Nephron progenitor cell (in vitro differentiated cells): ENCODE data around the gene CACNA1D.

ENCODE experiments used
- DNase-seq: peaks from one replicate; pipeline ENCODE4 v3.0.0; 2021
- H3K27ac Mint-ChIP-seq: 2 replicates; pipeline ENCODE4 v1.8.0; 2021; ENCODE audit warnings: mild to moderate bottlenecking, moderate library complexity, mixed read lengths
- H3K27me3 Mint-ChIP-seq: 2 replicates; pipeline ENCODE4 v1.8.0; 2021; ENCODE audit warnings: mild to moderate bottlenecking, low read depth, mixed read lengths; ENCODE audit not compliant: poor library complexity
- H3K36me3 Mint-ChIP-seq: 2 replicates; pipeline ENCODE4 v1.8.0; 2021; ENCODE audit warnings: low read depth, mixed read lengths
- H3K4me1 Mint-ChIP-seq: 2 replicates; pipeline ENCODE4 v1.8.0; 2021; ENCODE audit warnings: mixed read lengths
- H3K4me3 Mint-ChIP-seq: 2 replicates; pipeline ENCODE4 v1.8.0; 2021; ENCODE audit warnings: mild to moderate bottlenecking, moderate library complexity, mixed read lengths
- H3K9me3 Mint-ChIP-seq: 2 replicates; pipeline ENCODE4 v1.8.0; 2021; ENCODE audit warnings: mild to moderate bottlenecking, moderate library complexity, mixed read lengths
- TF ChIP-seq, protein P1 (sequence below): fragments of 200-600 bp; sonication (generic); IDR thresholded peaks from 2 replicates; pipeline ENCODE4 v1.5.0; 2021; ENCODE audit warnings: antibody characterized with exemption

The CACNA1D gene

GRCh38 chr3:53577506-53577905 lies 83.1 kb downstream of the CACNA1D start:
- Mint-ChIP-seq H3K4me3 (no peak overlapping the region), H3K36me3 (no peaks in the 10 kb centered on the region)
- DNase-seq = no peak

DNA sequence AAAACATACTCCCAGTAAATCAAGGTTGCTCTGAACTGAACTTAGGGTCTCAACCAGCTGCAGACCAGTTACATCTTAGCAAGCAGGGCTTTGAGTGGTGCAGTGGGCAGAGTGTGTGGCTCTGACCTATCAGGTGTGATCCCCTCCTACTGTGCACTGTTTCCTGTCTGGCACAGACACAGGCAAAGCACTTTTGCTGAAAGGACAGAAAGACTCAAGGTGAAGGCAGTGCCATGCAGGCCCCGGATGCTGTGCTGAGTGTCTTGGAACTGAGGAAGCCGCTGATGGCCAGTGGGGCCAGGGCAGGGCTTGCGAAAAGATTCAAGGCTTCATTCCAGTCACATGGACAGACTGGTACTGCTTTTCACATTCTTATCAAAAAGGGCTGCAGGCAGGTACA lies 85.2 kb downstream of the CACNA1D start:
- Mint-ChIP-seq H3K4me1 (peaks cover 46% of the 10 kb centered on the region), H3K9me3 (no peaks in the 10 kb centered on the region), H3K27ac (no peak overlapping the region), H3K36me3 (no peaks in the 10 kb centered on the region), H3K27me3 (peaks cover 2% of the 10 kb centered on the region), H3K4me3 (no peak overlapping the region)
- no peak for DNase-seq
- TF ChIP-seq, protein P1, sequence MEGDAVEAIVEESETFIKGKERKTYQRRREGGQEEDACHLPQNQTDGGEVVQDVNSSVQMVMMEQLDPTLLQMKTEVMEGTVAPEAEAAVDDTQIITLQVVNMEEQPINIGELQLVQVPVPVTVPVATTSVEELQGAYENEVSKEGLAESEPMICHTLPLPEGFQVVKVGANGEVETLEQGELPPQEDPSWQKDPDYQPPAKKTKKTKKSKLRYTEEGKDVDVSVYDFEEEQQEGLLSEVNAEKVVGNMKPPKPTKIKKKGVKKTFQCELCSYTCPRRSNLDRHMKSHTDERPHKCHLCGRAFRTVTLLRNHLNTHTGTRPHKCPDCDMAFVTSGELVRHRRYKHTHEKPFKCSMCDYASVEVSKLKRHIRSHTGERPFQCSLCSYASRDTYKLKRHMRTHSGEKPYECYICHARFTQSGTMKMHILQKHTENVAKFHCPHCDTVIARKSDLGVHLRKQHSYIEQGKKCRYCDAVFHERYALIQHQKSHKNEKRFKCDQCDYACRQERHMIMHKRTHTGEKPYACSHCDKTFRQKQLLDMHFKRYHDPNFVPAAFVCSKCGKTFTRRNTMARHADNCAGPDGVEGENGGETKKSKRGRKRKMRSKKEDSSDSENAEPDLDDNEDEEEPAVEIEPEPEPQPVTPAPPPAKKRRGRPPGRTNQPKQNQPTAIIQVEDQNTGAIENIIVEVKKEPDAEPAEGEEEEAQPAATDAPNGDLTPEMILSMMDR = no peak

More at GRCh38 chr3:53577506-53577905, 83.1 kb downstream of the CACNA1D start:
- Mint-ChIP-seq H3K9me3 (no peaks in the 10 kb centered on the region), H3K4me1 (peaks cover 29% of the 10 kb centered on the region), H3K27me3 (peaks cover 2% of the 10 kb centered on the region), H3K27ac (no peak overlapping the region)
- TF ChIP-seq, protein P1 = no peak

GRCh38 chr3:53581671-53582070 lies 87.3 kb downstream of the CACNA1D start:
- TF ChIP-seq, protein P1 = no peak
- no peak overlapping the region for H3K27ac Mint-ChIP-seq
- no peaks in the 10 kb centered on the region for H3K9me3 Mint-ChIP-seq
- DNase-seq = no peak
- H3K4me1 Mint-ChIP-seq = peaks cover 51% of the 10 kb centered on the region
- H3K4me3 Mint-ChIP-seq = no peak overlapping the region
- peaks cover 2% of the 10 kb centered on the region for H3K27me3 Mint-ChIP-seq
- H3K36me3 Mint-ChIP-seq = no peaks in the 10 kb centered on the region

- H3K36me3 Mint-ChIP-seq = no peaks in the 10 kb centered on the region
- TF ChIP-seq, protein P1 = no peak
- no peak overlapping the region for H3K27ac Mint-ChIP-seq
- no peaks in the 10 kb centered on the region for H3K9me3 Mint-ChIP-seq
- H3K4me1 Mint-ChIP-seq = peaks cover 52% of the 10 kb centered on the region
- peaks cover 2% of the 10 kb centered on the region for H3K27me3 Mint-ChIP-seq
- DNase-seq = no peak
- no peak overlapping the region for H3K4me3 Mint-ChIP-seq
Observed at GRCh38 chr3:53583161-53583690, 88.8 kb downstream of the CACNA1D start.

DNA sequence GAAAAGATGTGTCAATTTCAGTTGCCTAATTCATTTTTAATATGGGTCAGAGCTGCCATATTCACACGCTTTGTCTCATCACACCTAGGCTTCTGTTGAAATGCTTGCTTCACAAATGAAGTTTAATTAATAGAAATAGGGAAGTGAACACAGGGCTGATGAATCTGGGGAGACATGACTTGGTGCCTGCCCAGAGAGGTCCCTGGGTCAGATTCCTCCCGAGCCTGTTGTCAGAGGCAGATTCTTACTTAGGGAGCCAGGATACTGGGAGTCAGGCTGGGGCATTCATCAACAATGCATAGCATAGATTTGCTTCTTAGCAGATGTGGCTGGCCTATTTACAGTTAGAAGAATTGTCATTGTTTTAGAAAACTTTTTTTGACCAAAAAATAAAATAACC lies 90.6 kb downstream of the CACNA1D start:
- Mint-ChIP-seq H3K4me1 (peaks cover 64% of the 10 kb centered on the region), H3K4me3 (no peak overlapping the region), H3K36me3 (no peaks in the 10 kb centered on the region), H3K9me3 (no peaks in the 10 kb centered on the region), H3K27ac (no peak overlapping the region), H3K27me3 (no peaks in the 10 kb centered on the region)
- no peak for DNase-seq
- TF ChIP-seq, protein P1 = no peak

DNA sequence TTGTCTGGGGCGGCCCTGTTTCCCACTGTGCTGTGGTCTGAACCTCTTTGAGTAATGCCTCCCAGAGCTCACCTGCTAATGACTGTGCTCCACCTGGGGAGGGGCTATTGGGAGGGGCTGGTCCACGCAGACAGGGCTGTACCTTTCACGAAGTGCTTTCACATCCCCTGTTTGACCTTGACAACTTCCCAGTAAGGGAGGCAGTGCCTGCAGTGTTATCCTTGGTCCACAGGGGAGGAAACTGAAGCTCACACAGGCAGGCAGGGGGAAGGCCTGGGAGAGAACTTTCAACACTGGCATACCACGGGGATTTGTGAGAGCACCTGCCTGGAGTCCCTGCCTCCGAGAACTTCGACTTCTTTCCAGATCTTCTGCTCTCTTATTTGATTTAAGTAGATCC lies 91.2 kb downstream of the CACNA1D start:
- no peaks in the 10 kb centered on the region for H3K36me3 Mint-ChIP-seq
- no peak overlapping the region for H3K4me3 Mint-ChIP-seq
- H3K27me3 Mint-ChIP-seq = no peaks in the 10 kb centered on the region
- peak overlapping the region; percentile 17 for H3K27ac Mint-ChIP-seq
- DNase-seq = no peak
- TF ChIP-seq, protein P1 = no peak
- no peaks in the 10 kb centered on the region for H3K9me3 Mint-ChIP-seq
- H3K4me1 Mint-ChIP-seq = peaks cover 67% of the 10 kb centered on the region
